H1 (cell line): ENCODE data around the gene GALNT7.

ENCODE experiments used
- ATF3 ChIP-seq: IDR thresholded peaks from 2 replicates; pipeline ENCODE4 v1.6.1; 2011; ENCODE audit warnings: low read depth, mild to moderate bottlenecking, low read length; ENCODE audit not compliant: insufficient read depth
- CHD2 ChIP-seq: IDR thresholded peaks from 2 replicates; pipeline ENCODE4 v1.6.1; 2012; ENCODE audit warnings: low read length, improper control_type of control experiment
- POLR2AphosphoS5 ChIP-seq: IDR thresholded peaks from 2 replicates; pipeline ENCODE4 v1.6.1; 2011; ENCODE audit warnings: low read depth, low read length

- TF ChIP-seq POLR2AphosphoS5 (no peak), CHD2 (no peak), ATF3 (no peak)
These were observed 150.1 kb downstream of the GALNT7 start for GRCh38 chr4:173318648-173319211.
